ENCODE data around the gene SHMT2.
"Not testable (repeated sequence)": the region's sequence is repeated elsewhere in the genome, so short reads cannot be mapped to it uniquely, and the experiment has no call there.

SHMT2 gene

DNA sequence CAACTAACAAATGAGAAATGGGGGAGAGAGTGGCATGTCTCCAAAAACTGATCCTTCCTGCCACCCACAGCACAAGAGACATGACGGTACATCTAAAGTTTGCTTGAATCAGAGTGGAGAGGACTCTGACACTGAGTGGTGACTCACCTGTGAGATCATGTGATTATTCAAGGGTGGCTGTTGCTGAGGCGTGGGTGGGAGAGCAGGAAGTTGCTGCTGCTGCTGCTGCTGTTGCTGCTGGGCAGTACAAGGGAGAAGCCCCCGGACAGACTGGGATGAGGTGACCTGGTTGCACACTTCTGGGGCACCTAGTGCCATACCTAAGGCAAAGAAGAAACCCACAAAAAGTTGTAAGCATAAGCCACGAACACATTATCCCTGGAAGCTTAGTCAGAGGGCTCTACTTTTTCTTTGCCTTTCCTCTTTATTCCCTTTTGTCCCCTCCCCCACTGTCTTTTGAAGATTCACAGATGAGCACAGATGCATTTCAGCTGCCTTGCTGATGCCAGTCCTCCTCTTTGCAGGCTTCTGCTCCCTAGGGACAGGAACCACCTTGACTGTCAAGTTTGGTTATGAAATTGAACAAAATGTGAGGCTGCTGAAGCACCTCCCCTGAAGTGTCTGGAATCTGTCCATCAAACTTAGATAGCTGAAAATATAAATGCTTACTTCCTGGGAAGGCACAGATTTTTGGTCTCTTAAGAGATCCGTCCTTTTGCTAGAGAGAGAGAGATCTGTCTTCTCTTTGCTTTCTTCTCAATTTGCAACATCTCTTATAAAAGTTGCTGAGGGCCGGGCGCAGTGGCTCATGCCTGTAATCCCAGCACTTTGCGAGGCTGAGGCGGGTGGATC lies 50.9 kb downstream of the SHMT2 start:
- no peak overlapping the region for H3K27ac ChIP-seq (ENCODE audit: insufficient read depth, low read depth, low read length, poor library complexity, severe bottlenecking)
- no peaks in the 10 kb centered on the region for H3K9me3 ChIP-seq (ENCODE audit: control insufficient read depth, low read length)
- H3K27me3 ChIP-seq (ENCODE audit: control insufficient read depth, insufficient read depth, low read length, poor library complexity, severe bottlenecking): no peaks in the 10 kb centered on the region
- WGBS, 2 experiments: 84 to 86% methylated on average over 9 of the region's 9 CpGs
- H3K4me3 ChIP-seq (ENCODE audit: insufficient read depth, low read depth, low read length): no peak overlapping the region
- no peaks in the 10 kb centered on the region for H3K4me1 ChIP-seq (ENCODE audit: control insufficient read depth, insufficient read depth, low read length)
- peaks cover 12% of the 10 kb centered on the region for H3K36me3 ChIP-seq (ENCODE audit: control insufficient read depth, insufficient read depth, low read length)

DNA sequence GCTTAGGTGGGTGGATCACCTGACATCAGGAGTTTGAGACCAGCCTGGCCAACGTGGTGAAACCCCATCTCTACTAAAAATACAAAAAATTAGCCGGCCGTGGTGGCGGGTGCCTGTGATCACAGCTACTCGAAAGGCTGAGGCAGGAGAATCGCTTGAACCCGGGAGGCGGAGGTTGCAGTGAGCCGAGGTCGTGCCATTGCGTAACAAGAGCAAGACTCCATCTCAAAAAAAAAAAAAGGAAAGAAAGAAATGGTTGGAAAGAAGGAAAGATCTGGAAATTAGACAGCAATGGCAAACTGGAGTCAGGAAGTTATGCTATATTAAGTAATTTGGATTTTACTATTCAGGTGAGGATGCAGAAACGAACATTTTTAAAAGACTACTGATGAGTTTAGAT lies 52.6 kb downstream of the SHMT2 start:
- H3K4me3 ChIP-seq (ENCODE audit: insufficient read depth, low read depth, low read length); H3K27ac ChIP-seq (ENCODE audit: insufficient read depth, low read depth, low read length, poor library complexity, severe bottlenecking); H3K27me3 ChIP-seq (ENCODE audit: control insufficient read depth, insufficient read depth, low read length, poor library complexity, severe bottlenecking); H3K9me3 ChIP-seq (ENCODE audit: control insufficient read depth, low read length); H3K4me1 ChIP-seq (ENCODE audit: control insufficient read depth, insufficient read depth, low read length): not testable (repeated sequence)
- 89 to 94% methylated on average over 12 of the region's 12 CpGs for WGBS, 2 experiments
- peaks cover 12% of the 10 kb centered on the region for H3K36me3 ChIP-seq (ENCODE audit: control insufficient read depth, insufficient read depth, low read length)
